K562 (cell line): ENCODE results near the gene ANKS1A. TPM values are rescaled to one million over a fixed set of nuclear protein-coding genes. Genes with fewer than 3 reads are reported as not detected.

ENCODE experiments used
- ATAC-seq: fragments of 200-7000 bp; cut with Tn5 transposase; 3 replicates; pipeline ENCODE4 v1.9.1; 2020; ENCODE audit warnings: moderate library complexity
- BruUV-seq: library from RNA; stranded (reverse); fragments of 400-500 nt; replicated peaks from 2 replicates; lab custom pipeline; 2021; lab: Mats Ljungman, UMichigan
- CTCF ChIA-PET: fragments of 300-600 bp; formaldehyde crosslinking; extraction: SDS; loops from one replicate; lab custom pipeline; 2021; ENCODE audit warnings: low intra/inter-chr PET ratio; lab: Yijun Ruan, JAX
- POLR2A ChIA-PET: fragments of 300-600, 350-650 bp; sonication (Branson Sonifier 250); formaldehyde crosslinking; extraction: SDS; loops from one replicate; lab custom pipeline; 2021; ENCODE audit warnings: antibody characterized with exemption, inconsistent platforms; lab: Yijun Ruan, JAX
- DNase-seq, 4 experiments: peaks; one replicate each; pipeline versions ENCODE4 v3.0.0 to v3.0.0-alpha.2; 2011 to 2018; ENCODE audit warnings: low spot score in 3 of 4, mixed read lengths in 3 of 4; ENCODE audit errors: extremely low read depth in 1 of 4
- FAIRE-seq: peaks from 2 replicates; lab custom pipeline; 2011; peaks lifted over from hg19 to GRCh38; lab: Jason Lieb, UNC
- H2AFZ ChIP-seq: 2 replicates; pipeline ENCODE4 v1.6.0; 2011; ENCODE audit warnings: low read depth, low read length, control low read depth, inconsistent platforms
- H3K27ac ChIP-seq: fragments of 200-600 bp; 3 replicates; pipeline ENCODE4 v1.8.0; 2011; ENCODE audit warnings: low read depth, mild to moderate bottlenecking, control low read depth, inconsistent platforms, low read length, moderate library complexity, mixed read lengths; ENCODE audit errors: extremely low read depth
- H3K27me3 ChIP-seq, 2 experiments: fragments of 300-600 bp in 1 of 2; 2 replicates in 1 of 2; 3 replicates in 1 of 2; pipeline versions ENCODE4 v1.6.0 to v1.8.0; 2011; ENCODE audit warnings: inconsistent platforms in 2 of 2, low read length in 2 of 2, mild to moderate bottlenecking in 1 of 2, mixed read lengths in 1 of 2, moderate library complexity in 1 of 2; ENCODE audit not compliant: control insufficient read depth in 2 of 2, insufficient read depth in 2 of 2
- H3K36me3 ChIP-seq: fragments of 300-600 bp; 3 replicates; pipeline ENCODE4 v1.8.0; 2011; ENCODE audit warnings: mild to moderate bottlenecking, low read length, inconsistent platforms; ENCODE audit not compliant: control insufficient read depth, insufficient read depth
- H3K4me1 ChIP-seq, 2 experiments: fragments of 200-600 bp in 1 of 2; replicated peaks in 1 of 2; 2 replicates in 1 of 2; 3 replicates in 1 of 2; pipeline versions ENCODE4 v1.5.1 to v1.8.0; 2011; ENCODE audit warnings: inconsistent platforms in 2 of 2, low read length in 2 of 2, mild to moderate bottlenecking in 1 of 2, mixed read lengths in 1 of 2, moderate library complexity in 1 of 2; ENCODE audit not compliant: control insufficient read depth in 2 of 2, insufficient read depth in 2 of 2
- H3K4me2 ChIP-seq: 2 replicates; pipeline ENCODE4 v1.6.1; 2011; ENCODE audit warnings: low read length, control low read depth, inconsistent platforms, mixed read lengths; ENCODE audit not compliant: insufficient read depth
- H3K4me3 ChIP-seq: fragments of 200-600 bp; sonication (generic), shearing (Covaris generic); 2 replicates; pipeline ENCODE4 v1.5.1; 2016; ENCODE audit warnings: control low read depth, inconsistent platforms
- H3K79me2 ChIP-seq: fragments of 200-600 bp; 3 replicates; pipeline ENCODE4 v1.8.0; 2011; ENCODE audit warnings: low read length, inconsistent platforms; ENCODE audit not compliant: control insufficient read depth, insufficient read depth
- H3K9ac ChIP-seq, 2 experiments: 2 replicates each; pipeline versions ENCODE4 v1.6.0 to v1.6.1; 2011; ENCODE audit warnings: low read depth in 2 of 2, low read length in 2 of 2, control low read depth in 1 of 2, inconsistent platforms in 1 of 2, mild to moderate bottlenecking in 1 of 2, mixed read lengths in 1 of 2; ENCODE audit not compliant: insufficient read depth in 1 of 2
- H3K9me1 ChIP-seq: one replicate; pipeline ENCODE4 v1.6.0; 2011; ENCODE audit warnings: inconsistent platforms, mild to moderate bottlenecking, low read length, moderate library complexity; ENCODE audit not compliant: control insufficient read depth, insufficient read depth
- H3K9me3 ChIP-seq: replicated peaks from 2 replicates; pipeline ENCODE4 v1.5.1; 2011; ENCODE audit warnings: low read depth, low read length, inconsistent platforms; ENCODE audit not compliant: control insufficient read depth, insufficient read depth
- H4K20me1 ChIP-seq: replicated peaks from 2 replicates; pipeline ENCODE4 v1.6.1; 2011; ENCODE audit warnings: low read length, inconsistent platforms, mixed read lengths; ENCODE audit not compliant: control insufficient read depth, insufficient read depth
- ARID1B ChIP-seq: fragments of 450-650 bp; IDR thresholded peaks from 2 replicates; pipeline ENCODE4 v1.6.1; 2016; ENCODE audit warnings: antibody characterized with exemption, mild to moderate bottlenecking, inconsistent platforms
- ATF7 ChIP-seq: fragments of 450-650 bp; IDR thresholded peaks from 2 replicates; pipeline ENCODE4 v1.7.1; 2014; ENCODE audit warnings: mild to moderate bottlenecking, moderate library complexity
- C11orf30 ChIP-seq: fragments of 450-650 bp; IDR thresholded peaks from 2 replicates; pipeline ENCODE4 v1.6.1; 2016; ENCODE audit warnings: low read depth, mild to moderate bottlenecking
- CBFA2T3 ChIP-seq: fragments of 450-650 bp; IDR thresholded peaks from 2 replicates; pipeline ENCODE4 v1.6.1; 2017
- DACH1 ChIP-seq: fragments of 450-650 bp; IDR thresholded peaks from 2 replicates; pipeline ENCODE4 v1.6.1; 2018; ENCODE audit not compliant: partially characterized antibody
- FOSL1 ChIP-seq: fragments of 200-800 bp; sonication (Bioruptor generic); conservative IDR thresholded peaks from 2 replicates; pipeline ENCODE4 v1.6.1; 2016; ENCODE audit warnings: missing genetic modification characterization, missing compliant biosample characterization
- HDAC3 ChIP-seq: fragments of 450-650 bp; IDR thresholded peaks from 2 replicates; pipeline ENCODE4 v1.6.1; 2018; ENCODE audit warnings: borderline replicate concordance, mild to moderate bottlenecking, moderate library complexity; ENCODE audit not compliant: partially characterized antibody
- LCOR ChIP-seq: sonication (generic); formaldehyde crosslinking; IDR thresholded peaks from 2 replicates; pipeline ENCODE4 v1.8.0; 2022; ENCODE audit warnings: mild to moderate bottlenecking, missing genetic modification reagents
- MAFF ChIP-seq: IDR thresholded peaks from 2 replicates; pipeline ENCODE4 v1.6.1; 2012; ENCODE audit warnings: low read length, improper control_type of control experiment
- MAZ ChIP-seq, 2 experiments: fragments of 450-650 bp in 1 of 2; sonication (generic) in 1 of 2; formaldehyde crosslinking; IDR thresholded peaks in 1 of 2; conservative IDR thresholded peaks in 1 of 2; 2 replicates each; pipeline versions ENCODE4 v1.4.0 to v1.5.0; 2020; ENCODE audit warnings: mild to moderate bottlenecking in 1 of 2, missing genetic modification reagents in 1 of 2
- PCBP1 ChIP-seq: fragments of 200-400 bp; formaldehyde crosslinking; IDR thresholded peaks from 2 replicates; pipeline ENCODE4 v1.6.1; 2018; ENCODE audit warnings: mild to moderate bottlenecking, low read depth, low read length; ENCODE audit not compliant: poor library complexity, severe bottlenecking
- RAD21 ChIP-seq, 2 experiments: fragments of 250-450 bp in 1 of 2; fragments of 450-650 bp in 1 of 2; sonication (Bioruptor Pico) in 1 of 2; formaldehyde crosslinking in 1 of 2; IDR thresholded peaks in 1 of 2; conservative IDR thresholded peaks in 1 of 2; 2 replicates each; pipeline versions ENCODE4 v1.4.0 to v1.8.0; 2020 to 2022; ENCODE audit warnings: mild to moderate bottlenecking in 2 of 2, moderate library complexity in 1 of 2
- TAF15 ChIP-seq: fragments of 200-400 bp; formaldehyde crosslinking; IDR thresholded peaks from 2 replicates; pipeline ENCODE4 v1.6.1; 2017; ENCODE audit warnings: mild to moderate bottlenecking, low read depth, low read length, moderate library complexity
- ZKSCAN8 ChIP-seq: fragments of 200-800 bp; sonication (Bioruptor generic); IDR thresholded peaks from 2 replicates; pipeline ENCODE4 v1.6.1; 2016; ENCODE audit warnings: missing genetic modification characterization, missing compliant biosample characterization
- ZNF165 ChIP-seq: fragments of 250-450 bp; sonication (Bioruptor Pico); IDR thresholded peaks from 2 replicates; pipeline ENCODE4 v1.4.0; 2020; ENCODE audit warnings: borderline replicate concordance
- ZNF695 ChIP-seq: fragments of 450-650 bp; formaldehyde crosslinking; IDR thresholded peaks from 2 replicates; pipeline ENCODE4 v1.4.0; 2020; ENCODE audit warnings: mild to moderate bottlenecking, moderate library complexity
- WGBS: fragments of 100-300 bp; shearing (Covaris generic); methylation state at CpG from one replicate; pipeline ENCODE4 v1.1.6; 2016; ENCODE audit warnings: low coverage, mixed read lengths; ENCODE audit not compliant: insufficient coverage; ENCODE audit errors: missing lambda C conversion rate; 5-methylcytosine and 5-hydroxymethylcytosine counted together
- in situ Hi-C: fragments of 300-500 bp; cut with MboI; formaldehyde crosslinking; loops from 4 replicates; pipeline ENCODE4 v1.15.0; 2018; ENCODE audit warnings: inconsistent platforms, mixed read lengths
- intact Hi-C: fragments of 100-400 bp; cut with micrococcal nuclease; formaldehyde crosslinking; loops from 2 replicates; pipeline ENCODE4 v1.14.2; 2022
- polyA plus RNA-seq, 8 experiments: library from polyadenylated mRNA; depleted of rRNA in 4 of 8; stranded (reverse) in 5 of 8; unstranded in 3 of 8; fragments of >200 nt; fragmentation: Nextera tagmentation in 2 of 8; fragmentation: Illumina TruSeq in 1 of 8; extraction: Ambion mirVana in 2 of 8; extraction: Trizol in 1 of 8; gene quantifications; 2 replicates each; pipeline versions ENCODE4 v1.2.1 to v1.2.3, GENCODE V29; 2011 to 2014; ENCODE audit warnings: inconsistent platforms in 1 of 8, missing spikeins in 1 of 8
- total RNA-seq, 7 experiments: library from RNA; depleted of rRNA in 6 of 7; stranded (reverse); fragments of >200 nt in 6 of 7; fragmentation: Illumina TruSeq in 2 of 7; extraction: Trizol in 2 of 7; gene quantifications; 2 replicates each; pipeline versions ENCODE4 v1.2.1 to v1.2.3, GENCODE V29; 2011 to 2021; ENCODE audit warnings: low replicate concordance in 1 of 7
- TF ChIP-seq, protein P1 (sequence below), 2 experiments: fragments of 450-650 bp in 1 of 2; sonication (generic) in 1 of 2; formaldehyde crosslinking in 1 of 2; IDR thresholded peaks in 1 of 2; conservative IDR thresholded peaks in 1 of 2; 2 replicates each; pipeline versions ENCODE4 v1.6.1 to v1.8.1; 2016 to 2023; ENCODE audit warnings: mild to moderate bottlenecking in 2 of 2, moderate library complexity in 2 of 2, inconsistent platforms in 1 of 2, missing genetic modification reagents in 1 of 2
- TF ChIP-seq, protein P2 (sequence below): fragments of 450-650 bp; IDR thresholded peaks from 2 replicates; pipeline ENCODE4 v1.6.1; 2014; ENCODE audit warnings: low read depth, mild to moderate bottlenecking, moderate library complexity, borderline replicate concordance

ANKS1A gene
- total and polyA plus RNA-seq, 9 of the 15 experiments (the other 6 are each of a cell fraction or from before 2014, with no cell fraction given): 1.1 to 13.8 (median 5.3) TPM

DNA sequence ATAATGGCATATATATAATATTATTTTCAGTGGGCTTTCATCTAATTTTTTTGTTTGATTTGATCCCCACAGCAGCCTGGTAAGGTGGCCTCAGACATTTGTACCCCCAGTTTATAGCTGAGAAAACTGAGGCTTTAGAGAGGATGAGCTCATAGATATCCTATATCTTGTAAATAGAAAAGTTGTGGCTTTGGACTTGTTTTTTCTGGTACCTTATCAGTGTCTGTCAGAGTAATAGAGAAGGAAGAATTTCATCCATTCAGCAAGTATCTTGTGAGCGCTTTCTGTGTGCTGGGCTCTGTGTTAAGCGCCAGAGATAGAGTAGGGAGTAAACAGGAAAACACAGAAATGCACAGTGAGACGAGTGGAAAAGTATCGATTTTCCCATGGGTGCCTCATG lies 29.1 kb upstream of the ANKS1A start:
- peak overlapping the region; percentile 1; the same call in 1 of the 2 replicates for H3K4me2 ChIP-seq
- ChIA-PET POLR2A (interaction anchor here (0.6 to 1.7 kb wide), 4 partner anchors 12 to 371 kb away, joined by 3 to 5 read pairs (median 4); no protein-coding TSS in a partner anchor), CTCF (no interaction called here)
- FAIRE-seq (no peak), DNase-seq (peak in 2 of 4 experiments; percentile 10 to 39), ATAC-seq (peak; percentile 33)
- no peak overlapping the region for H3K4me3 ChIP-seq
- no peaks in the 10 kb centered on the region for H3K27me3 ChIP-seq
- peaks cover 3% of the 10 kb centered on the region; the same call in 1 of the 3 replicates for H3K79me2 ChIP-seq
- peaks cover 8% of the 10 kb centered on the region for H3K9me1 ChIP-seq
- no peaks in the 10 kb centered on the region for H3K9me3 ChIP-seq
- WGBS: 32% methylated on average over 4 of the region's 4 CpGs
- no peak overlapping the region for H2AFZ ChIP-seq
- peak overlapping the region; percentile 11; the same call in 2 of the 3 replicates for H3K27ac ChIP-seq
- intact Hi-C loops: loop anchor here (5.0 kb wide), 1 partner anchor 68 kb away; the partner anchor contains the start of gene BLTP3A
- H3K36me3 ChIP-seq: peaks cover 79% of the 10 kb centered on the region
- H3K9ac ChIP-seq: peak overlapping the region in 1 of 2 experiments; percentile 28; a peak in 1 of 4 replicates
- BruUV-seq: no TSS peak
- in situ Hi-C loops: no loop called here
- peaks cover 17% of the 10 kb centered on the region for H4K20me1 ChIP-seq
- H3K4me1 ChIP-seq: peaks cover 4 to 24% of the 10 kb centered on the region in 2 experiments; a peak in 4 of 5 replicates
- peak; percentile 32; the same call in 1 of the 2 replicates for TF ChIP-seq C11orf30
- TF ChIP-seq ARID1B: peak; percentile 53
- no peak for TF ChIP-seq HDAC3
- peak; percentile 80 for TF ChIP-seq ATF7
- TF ChIP-seq ZNF695 (CRISPR knock-in tag): no peak
- peak; percentile 63; the same call in 1 of the 2 replicates for TF ChIP-seq ZKSCAN8
- TF ChIP-seq FOSL1 (tag): peak; percentile 62
- TF ChIP-seq DACH1: no peak
- no peak for TF ChIP-seq ZNF165
- TF ChIP-seq TAF15: no peak
- TF ChIP-seq MAZ (CRISPR knock-in tag; conservative IDR thresholded peaks at IDR 0.05 in 1 of 2, IDR thresholded peaks at IDR 0.05 in 1 of 2): no peak
- TF ChIP-seq, protein P1, sequence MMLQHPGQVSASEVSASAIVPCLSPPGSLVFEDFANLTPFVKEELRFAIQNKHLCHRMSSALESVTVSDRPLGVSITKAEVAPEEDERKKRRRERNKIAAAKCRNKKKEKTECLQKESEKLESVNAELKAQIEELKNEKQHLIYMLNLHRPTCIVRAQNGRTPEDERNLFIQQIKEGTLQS (IDR thresholded peaks at IDR 0.05): peak; percentile 47; the same call in 1 of the 2 replicates
- TF ChIP-seq, protein P1 (CRISPR knock-in tag; conservative IDR thresholded peaks at IDR 0.05): peak; percentile 70
- TF ChIP-seq PCBP1: no peak
- TF ChIP-seq MAFF: peak; percentile 10; the same call in 1 of the 2 replicates
- TF ChIP-seq, protein P2, sequence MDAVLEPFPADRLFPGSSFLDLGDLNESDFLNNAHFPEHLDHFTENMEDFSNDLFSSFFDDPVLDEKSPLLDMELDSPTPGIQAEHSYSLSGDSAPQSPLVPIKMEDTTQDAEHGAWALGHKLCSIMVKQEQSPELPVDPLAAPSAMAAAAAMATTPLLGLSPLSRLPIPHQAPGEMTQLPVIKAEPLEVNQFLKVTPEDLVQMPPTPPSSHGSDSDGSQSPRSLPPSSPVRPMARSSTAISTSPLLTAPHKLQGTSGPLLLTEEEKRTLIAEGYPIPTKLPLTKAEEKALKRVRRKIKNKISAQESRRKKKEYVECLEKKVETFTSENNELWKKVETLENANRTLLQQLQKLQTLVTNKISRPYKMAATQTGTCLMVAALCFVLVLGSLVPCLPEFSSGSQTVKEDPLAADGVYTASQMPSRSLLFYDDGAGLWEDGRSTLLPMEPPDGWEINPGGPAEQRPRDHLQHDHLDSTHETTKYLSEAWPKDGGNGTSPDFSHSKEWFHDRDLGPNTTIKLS: no peak
- no peak for TF ChIP-seq RAD21 (CRISPR knock-in tag; conservative IDR thresholded peaks at IDR 0.05 in 1 of 2, IDR thresholded peaks at IDR 0.05 in 1 of 2)
- TF ChIP-seq LCOR (CRISPR knock-in tag): peak; percentile 39; the same call in 1 of the 2 replicates
- peak; percentile 54 for TF ChIP-seq CBFA2T3
